GM21737 (cell line): Measurements from ENCODE around the gene PTPRB.

Experiments
- ATAC-seq: cut with Tn5 transposase; IDR thresholded peaks from one replicate; pipeline ENCODE4 v1.9.1; 2021; ENCODE audit warnings: mild to moderate bottlenecking, moderate library complexity; ENCODE audit not compliant: unreplicated experiment

Gene PTPRB

GRCh38 chr12:70637303-70638085 lies at the start of gene PTPRB:
PTPRB (minus strand) TSS chr12:70637429; CDS start chr12:70637395, 34 bp downstream.
- ATAC-seq, result no peak

DNA sequence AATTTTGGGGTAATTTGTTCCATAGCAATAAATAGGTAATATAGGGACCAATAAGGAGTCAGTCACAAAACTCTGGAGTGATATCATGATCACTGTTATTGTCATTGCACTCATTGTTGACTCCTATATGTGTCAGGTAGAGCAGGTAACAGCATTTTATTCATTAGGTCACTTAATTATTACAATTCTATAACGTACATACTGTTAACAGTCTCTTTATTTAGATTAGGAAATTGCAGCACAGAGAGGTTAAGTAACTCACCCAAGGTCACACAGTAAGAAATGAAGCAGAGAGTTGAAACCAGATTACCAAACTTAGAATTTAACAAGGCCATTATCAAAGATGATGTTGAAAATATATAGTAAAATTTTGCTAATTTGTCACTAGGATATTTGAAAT lies 49.7 kb upstream of the PTPRB start:
- ATAC-seq, result no peak

- no peak for ATAC-seq
Observed at GRCh38 chr12:70686299-70686698, 49.1 kb upstream of the PTPRB start.

DNA sequence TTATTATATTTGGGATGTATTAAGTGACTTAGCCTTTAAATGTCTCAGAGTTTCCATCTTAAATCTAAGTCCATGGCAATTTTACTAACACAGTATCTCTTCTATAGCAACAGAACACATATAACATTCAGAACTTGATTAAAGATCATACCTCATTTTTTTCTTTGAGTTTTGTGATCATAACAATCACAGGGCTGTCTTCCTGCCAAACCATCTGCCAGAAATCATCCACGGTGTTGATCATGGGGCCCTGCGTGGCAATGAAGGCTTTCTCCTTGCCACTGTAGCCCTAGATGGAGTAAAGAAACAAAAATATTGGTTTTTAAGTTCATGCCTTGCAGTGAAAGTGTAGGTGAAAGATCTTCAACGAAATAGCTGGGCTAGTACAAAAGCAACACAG lies 46.7 kb upstream of the PTPRB start:
- no peak for ATAC-seq

- no peak for ATAC-seq
Observed at GRCh38 chr12:70671698-70672097, 34.5 kb upstream of the PTPRB start.

- ATAC-seq, result no peak
Observed at GRCh38 chr12:70670948-70671347, 33.7 kb upstream of the PTPRB start.

DNA sequence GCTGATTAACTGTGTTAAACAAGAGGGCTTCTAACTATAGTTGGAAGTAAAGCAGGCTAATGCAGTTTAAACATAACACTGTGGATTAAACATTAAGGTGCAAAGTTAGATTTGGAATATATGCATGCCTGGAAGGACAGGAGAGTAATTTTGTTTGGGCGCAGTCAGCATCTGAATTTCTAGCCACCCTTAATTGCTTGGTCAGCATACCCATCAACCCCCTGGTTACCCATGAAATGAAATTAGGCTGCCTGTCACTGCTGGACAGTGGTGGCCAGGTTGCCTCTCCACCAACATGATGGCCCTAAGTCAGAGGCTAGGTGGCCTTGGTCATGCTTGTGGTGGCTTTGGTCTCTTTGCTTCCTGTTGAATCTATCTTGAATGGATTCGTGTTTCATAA lies 30.0 kb upstream of the PTPRB start:
- no peak for ATAC-seq

- no peak for ATAC-seq
Observed at GRCh38 chr12:70666364-70666763, 29.1 kb upstream of the PTPRB start.

GRCh38 chr12:70664465-70664881 lies 27.2 kb upstream of the PTPRB start:
- ATAC-seq, result no peak

GRCh38 chr12:70663838-70664237 lies 26.6 kb upstream of the PTPRB start:
- no peak for ATAC-seq

GRCh38 chr12:70661466-70662161 lies 24.4 kb upstream of the PTPRB start:
- no peak for ATAC-seq

GRCh38 chr12:70660620-70661219 lies 23.5 kb upstream of the PTPRB start:
- ATAC-seq, result no peak

GRCh38 chr12:70660002-70660604 lies 22.9 kb upstream of the PTPRB start:
- no peak for ATAC-seq

GRCh38 chr12:70659077-70659606 lies 21.9 kb upstream of the PTPRB start:
- ATAC-seq, result no peak

- no peak for ATAC-seq
Observed at GRCh38 chr12:70657616-70658286, 20.5 kb upstream of the PTPRB start.

DNA sequence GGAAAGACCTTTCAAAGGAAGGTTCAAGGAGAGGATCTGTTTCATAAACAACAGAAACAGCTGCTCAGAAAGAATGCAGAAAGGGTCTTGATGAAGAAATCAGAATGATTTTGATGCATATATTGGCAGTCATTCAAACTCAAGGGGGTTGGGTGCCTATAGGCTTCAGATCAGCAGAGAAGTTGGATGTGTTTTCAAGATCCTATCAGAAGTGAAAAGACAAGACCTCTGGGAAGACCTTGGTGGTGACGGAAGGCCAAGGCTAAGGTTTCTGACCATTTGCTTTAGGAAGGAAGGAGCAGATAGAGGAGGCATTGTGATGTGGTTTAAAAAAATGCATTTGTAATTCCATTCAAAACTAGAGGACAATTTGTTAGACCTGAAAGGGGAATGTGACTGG lies 15.2 kb upstream of the PTPRB start:
- no peak for ATAC-seq

DNA sequence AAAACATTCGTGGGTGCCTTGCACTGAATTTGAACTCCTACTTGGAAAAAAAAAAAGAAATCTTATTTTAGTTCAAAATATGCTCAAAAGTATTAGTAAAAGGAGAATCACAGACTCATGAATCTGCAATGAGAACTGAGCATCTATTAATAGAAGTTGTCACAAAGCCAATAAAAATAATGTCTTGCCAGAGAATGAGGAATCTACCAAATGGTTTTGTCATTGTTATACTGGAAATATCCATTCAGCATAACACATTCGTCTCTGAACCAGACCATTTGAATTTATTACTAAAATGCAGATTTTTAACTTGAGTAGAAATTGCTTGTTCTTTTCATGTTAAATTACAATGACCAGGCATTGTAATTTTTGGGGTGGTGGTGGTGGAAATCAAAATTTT lies 11.6 kb upstream of the PTPRB start:
- ATAC-seq, result no peak

- ATAC-seq, result no peak
Observed at GRCh38 chr12:70648191-70648590, 11.0 kb upstream of the PTPRB start.

- no peak for ATAC-seq
Observed at GRCh38 chr12:70646850-70647249, 9.6 kb upstream of the PTPRB start.

- ATAC-seq, result peak; percentile 87
Observed at GRCh38 chr12:70645494-70646317, 8.5 kb upstream of the PTPRB start.
